PC-3 (cell line): ENCODE data around the gene LTN1.

Experiments used
- EZH2 ChIP-seq: fragments of 300-600 bp; sonication (generic); IDR thresholded peaks from one replicate; pipeline ENCODE4 v1.6.1; 2017; ENCODE audit warnings: antibody characterized with exemption, mild to moderate bottlenecking, low read length; ENCODE audit not compliant: unreplicated experiment
- EZH2phosphoT487 ChIP-seq: fragments of 300-600 bp; sonication (generic); IDR thresholded peaks from 2 replicates; pipeline ENCODE4 v1.6.1; 2018; ENCODE audit warnings: mild to moderate bottlenecking, antibody characterized with exemption, low read length, borderline replicate concordance
- TF ChIP-seq, protein P1 (sequence below): fragments of 300-600 bp; sonication (generic); conservative IDR thresholded peaks from 2 replicates; pipeline ENCODE4 v1.5.1; 2017; ENCODE audit warnings: antibody characterized with exemption, low read depth, mild to moderate bottlenecking, low read length

DNA sequence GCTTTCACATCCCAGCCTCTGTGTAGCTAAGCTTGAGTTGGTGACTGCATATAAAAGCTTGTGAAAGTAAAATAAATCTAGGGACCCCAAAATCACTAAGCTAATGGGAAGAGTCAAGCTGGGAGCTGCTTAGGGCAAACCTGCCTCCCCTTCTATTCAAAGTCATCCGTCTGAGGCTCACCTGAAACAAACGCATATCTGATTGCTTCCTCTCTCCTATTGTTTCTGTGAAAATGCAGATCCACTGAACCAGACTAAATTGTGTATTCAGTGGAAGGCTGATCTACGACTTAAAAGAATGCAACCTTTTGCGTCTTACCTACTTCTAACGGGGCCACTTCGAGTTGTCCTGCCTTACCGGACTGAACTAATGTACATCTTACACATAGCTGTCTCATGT, 70.3 kb downstream of the LTN1 start:
- TF ChIP-seq, protein P1, sequence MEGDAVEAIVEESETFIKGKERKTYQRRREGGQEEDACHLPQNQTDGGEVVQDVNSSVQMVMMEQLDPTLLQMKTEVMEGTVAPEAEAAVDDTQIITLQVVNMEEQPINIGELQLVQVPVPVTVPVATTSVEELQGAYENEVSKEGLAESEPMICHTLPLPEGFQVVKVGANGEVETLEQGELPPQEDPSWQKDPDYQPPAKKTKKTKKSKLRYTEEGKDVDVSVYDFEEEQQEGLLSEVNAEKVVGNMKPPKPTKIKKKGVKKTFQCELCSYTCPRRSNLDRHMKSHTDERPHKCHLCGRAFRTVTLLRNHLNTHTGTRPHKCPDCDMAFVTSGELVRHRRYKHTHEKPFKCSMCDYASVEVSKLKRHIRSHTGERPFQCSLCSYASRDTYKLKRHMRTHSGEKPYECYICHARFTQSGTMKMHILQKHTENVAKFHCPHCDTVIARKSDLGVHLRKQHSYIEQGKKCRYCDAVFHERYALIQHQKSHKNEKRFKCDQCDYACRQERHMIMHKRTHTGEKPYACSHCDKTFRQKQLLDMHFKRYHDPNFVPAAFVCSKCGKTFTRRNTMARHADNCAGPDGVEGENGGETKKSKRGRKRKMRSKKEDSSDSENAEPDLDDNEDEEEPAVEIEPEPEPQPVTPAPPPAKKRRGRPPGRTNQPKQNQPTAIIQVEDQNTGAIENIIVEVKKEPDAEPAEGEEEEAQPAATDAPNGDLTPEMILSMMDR, result no peak
- TF ChIP-seq EZH2 (no peak), EZH2phosphoT487 (no peak)
